GM19395 (cell line): ENCODE measurements around the gene TOMM6.

ENCODE experiments used
- ATAC-seq: cut with Tn5 transposase; IDR thresholded peaks from one replicate; pipeline ENCODE4 v1.9.1; 2021; ENCODE audit warnings: mild to moderate bottlenecking, moderate library complexity; ENCODE audit not compliant: unreplicated experiment

The TOMM6 gene

DNA sequence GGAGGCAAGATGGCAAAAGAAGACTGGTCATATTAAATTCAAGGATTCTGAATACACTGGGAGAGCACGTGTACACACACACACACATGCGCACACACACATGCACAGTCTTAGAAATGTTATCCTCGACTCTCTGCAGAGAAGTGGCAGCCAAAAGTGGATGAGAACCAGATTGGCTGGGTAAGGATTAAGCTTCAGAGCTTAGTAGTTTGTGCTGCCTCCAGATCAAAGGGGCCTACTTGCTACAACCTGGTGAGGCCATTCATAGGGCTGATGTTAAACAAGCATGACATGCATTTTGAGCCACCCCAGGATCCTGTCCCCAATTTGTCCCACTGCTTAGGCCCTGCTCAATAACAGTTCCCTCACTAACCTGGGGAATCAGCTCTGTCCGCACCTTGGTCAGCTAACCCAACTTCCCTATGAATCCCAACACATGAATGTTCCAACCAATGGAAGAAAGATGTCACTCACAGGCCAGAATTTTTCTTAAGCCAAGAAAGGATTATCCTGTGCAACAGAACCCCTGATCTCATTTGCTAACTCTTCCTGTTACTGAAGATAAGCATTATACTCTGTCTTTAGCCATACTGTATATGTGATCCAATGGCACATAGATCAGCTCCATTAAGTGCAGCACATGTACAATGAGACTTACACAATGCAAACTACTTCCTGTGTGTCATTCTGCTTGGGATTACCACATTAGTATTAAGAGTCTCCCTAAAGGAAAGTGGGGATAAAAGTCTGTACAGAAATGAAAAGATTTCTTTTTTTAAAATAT, 31.0 kb downstream of the TOMM6 start:
- ATAC-seq = no peak

DNA sequence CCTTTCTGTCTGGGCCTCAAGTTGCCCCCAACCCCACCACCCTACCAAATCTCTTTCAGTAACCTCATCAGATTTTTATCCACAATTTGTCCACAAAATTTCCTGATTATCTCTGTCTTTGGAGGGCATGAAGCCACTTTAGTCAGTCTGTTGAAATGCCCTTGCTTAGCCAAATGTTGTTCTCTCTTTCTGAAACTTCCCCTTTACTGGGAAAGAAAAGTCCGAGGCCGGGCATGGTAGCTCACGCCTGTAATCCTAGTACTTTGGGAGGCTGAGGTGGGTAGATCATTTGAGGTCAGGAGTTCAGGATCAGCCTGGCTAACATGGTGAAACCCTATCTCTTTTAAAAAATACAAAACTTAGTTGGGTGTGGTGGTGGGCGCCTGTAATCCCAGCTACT, 33.8 kb downstream of the TOMM6 start:
- no peak for ATAC-seq

DNA sequence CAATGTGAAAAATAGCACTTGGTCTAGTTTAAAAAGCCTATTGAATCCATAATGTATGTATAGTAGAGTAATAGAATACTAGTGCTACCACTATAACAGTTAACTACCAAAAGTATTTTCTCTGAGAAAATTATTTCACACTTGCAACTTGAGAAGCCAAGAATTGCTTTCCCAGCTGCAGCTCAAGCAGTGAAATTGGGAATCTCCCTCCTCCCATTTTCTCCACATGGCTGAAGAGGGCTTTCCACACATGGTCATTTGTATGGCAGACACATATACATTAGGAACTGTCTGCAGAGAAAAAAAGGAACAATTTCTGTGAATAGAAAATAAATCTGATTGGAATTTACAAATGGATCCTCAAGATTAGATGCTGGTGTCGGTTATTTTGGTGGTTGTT, 34.5 kb downstream of the TOMM6 start:
- no peak for ATAC-seq

DNA sequence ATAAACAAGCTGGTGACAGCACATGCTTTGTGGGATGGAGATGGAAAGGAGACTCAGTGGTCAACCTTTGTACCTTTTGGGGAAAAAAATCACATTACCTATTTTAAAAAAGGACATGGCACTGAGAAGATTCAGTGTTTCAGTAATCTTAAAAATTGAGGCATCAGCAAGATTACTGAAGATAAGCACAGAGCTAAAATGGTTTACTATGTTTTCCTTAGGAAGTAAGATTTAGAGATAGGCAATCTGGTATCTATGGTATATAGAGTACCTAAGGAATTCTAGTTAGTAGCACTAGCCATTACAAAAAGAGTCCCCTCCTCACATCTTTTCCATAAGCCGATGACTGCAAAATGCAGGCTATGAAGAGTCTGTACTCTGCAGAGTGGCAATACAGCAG, 35.7 kb downstream of the TOMM6 start:
- no peak for ATAC-seq

DNA sequence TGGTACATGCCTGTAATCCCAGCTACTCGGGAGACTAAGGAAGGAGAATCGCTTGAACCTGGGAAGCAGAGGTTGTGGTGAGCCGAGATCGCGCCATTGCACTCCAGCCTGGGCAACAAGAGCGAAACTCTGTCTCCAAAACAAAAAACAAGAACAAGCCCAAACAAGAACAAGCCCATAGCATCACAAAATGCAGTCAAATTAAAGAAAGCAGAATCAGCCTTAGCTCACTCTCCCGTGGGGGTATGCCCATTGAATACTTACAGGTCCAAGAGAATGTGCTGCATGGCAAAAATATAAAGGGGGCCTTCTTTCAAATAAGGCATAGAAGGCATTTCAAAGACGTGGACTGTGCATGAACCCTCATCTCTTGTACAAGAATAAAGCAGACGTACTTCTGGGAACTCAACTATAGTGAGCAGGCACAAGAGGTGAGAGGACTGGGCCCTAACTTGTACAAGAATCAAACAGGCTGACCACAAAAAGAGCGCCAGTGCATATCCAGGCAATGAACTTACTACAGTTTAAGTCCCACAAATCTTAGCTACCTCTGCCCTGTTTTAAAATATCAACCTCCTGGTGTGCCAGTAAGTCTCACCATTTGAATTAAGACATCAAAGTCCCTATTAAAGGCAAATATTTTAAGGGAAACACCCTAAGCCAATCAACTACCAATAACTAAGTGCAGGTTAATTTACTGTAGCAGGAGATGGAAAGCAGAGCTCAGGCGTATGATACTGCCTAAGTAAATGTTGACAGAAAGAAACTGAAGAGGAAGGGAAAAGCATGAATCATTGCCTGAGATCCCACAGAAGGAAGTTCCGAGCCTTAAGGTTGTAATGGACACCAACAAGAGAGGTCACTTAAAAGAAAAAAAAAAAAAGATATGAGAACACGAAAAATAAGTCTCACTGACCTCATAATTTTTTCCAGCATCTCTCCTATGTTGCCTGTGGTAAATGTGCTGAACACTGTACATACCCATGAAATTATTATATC, 37.4 kb downstream of the TOMM6 start:
- no peak for ATAC-seq

DNA sequence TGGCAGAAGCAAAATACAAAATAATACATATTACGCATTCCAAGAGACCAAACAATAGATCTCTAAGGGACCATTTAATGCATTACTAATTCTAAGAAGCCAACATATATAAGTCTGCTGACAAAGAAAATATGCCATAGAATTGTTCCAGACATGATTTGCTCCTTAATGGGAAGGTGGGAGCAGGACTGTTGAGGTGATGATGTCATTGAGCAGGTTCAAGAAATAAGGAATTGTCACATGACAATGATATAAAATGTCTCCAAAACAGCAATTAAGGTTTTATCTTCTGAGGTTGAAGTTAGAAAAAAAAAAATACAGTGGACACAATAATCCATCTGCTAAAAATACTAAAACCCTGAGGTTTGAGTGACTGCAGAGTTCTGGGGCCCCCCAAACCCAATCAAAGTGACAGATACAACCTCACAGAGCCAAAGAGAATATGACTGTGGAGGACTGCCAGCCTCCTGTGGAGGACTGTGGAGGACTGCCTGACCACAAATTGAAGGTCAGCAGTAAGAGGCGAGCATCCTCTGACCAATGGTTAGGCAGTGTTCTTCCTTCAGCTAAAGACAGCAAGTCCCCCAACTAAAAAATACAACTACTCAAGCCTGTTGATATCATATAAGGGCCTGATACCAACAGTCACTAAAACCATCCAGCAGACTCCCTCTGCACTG, 39.0 kb downstream of the TOMM6 start:
- ATAC-seq = no peak

DNA sequence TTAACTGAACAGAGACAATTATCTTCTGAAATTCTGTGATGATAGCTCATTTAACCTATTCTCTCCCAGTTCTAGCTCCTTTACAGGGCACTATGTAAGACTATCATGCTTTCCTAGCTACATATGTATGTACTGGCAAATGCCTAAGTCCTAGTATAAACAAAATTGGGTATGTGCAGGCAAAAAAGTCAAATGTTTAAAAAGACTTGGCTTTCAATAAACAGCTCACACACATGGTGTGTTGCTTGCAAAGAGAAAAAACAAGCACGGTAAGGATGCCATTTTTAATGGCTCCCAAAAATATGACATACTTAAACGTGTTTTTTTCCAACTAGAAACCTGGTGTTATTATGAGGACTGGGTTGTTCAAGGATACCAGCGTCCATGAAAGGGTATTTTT, 44.8 kb downstream of the TOMM6 start:
- no peak for ATAC-seq

DNA sequence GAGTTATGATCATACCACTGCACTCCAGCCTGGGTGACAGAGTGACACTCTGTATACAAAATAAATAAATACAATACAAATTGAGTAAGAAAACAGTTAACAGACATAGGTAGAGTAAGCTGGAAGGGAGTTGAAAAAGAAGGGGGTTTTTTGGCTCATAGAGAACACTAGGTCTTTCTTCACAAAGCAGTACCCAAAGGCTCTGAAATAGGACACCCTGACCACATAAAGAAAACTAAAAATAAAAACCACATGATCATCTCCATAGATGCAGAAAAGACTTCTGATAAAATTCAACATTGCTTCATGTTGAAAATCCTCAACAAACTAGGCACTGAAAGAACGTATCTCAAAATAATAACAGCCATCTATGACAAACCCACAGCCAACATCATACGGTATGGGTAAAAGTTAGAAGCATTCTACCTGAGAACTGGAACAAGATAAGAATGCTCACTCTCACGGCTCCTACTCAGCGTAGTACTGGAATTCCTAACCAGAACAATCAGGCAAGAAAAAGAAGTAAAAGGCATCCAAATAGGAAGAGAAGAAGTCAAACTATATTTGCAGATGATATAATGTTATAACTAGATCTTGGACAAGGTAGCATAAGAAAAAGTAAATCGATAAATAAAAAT, 48.6 kb downstream of the TOMM6 start:
- ATAC-seq = no peak

DNA sequence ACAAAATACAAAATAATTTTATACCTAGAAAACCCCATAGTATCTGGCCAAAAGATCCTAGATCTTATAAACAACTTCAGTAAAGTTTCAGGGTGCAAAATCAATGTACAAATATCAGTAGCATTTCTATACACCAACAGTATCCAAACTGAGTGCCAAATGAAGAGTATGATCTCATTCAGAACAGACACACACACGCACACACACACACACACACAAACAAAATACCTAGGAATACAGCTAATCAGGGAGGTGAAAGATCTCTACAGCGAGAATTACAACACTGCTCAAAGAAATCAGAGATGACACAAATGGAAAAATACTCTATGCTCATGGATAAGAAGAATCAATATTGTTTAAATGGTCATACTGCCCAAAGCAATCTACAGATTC, 49.2 kb downstream of the TOMM6 start:
- no peak for ATAC-seq
